GM12864 (cell line): Measurements from ENCODE around the gene GYS1.

Experiments
- DNase-seq: peaks from one replicate; pipeline ENCODE4 v3.0.0-alpha.2; 2011; ENCODE audit warnings: low read depth
- H3K4me3 ChIP-seq: 2 replicates; pipeline ENCODE4 v1.5.1; 2011; ENCODE audit warnings: mild to moderate bottlenecking, low read depth, low read length, control low read depth
- CTCF ChIP-seq: IDR thresholded peaks from 2 replicates; pipeline ENCODE4 v1.5.1; 2011; ENCODE audit warnings: low read depth, mild to moderate bottlenecking, moderate library complexity, low read length, control low read depth, inconsistent platforms; ENCODE audit errors: missing control alignments

Gene GYS1

GRCh38 chr19:48946463-48947257 is 46.4 kb downstream of the GYS1 start:
- no peak for DNase-seq
- H3K4me3 ChIP-seq, result no peak overlapping the region
- TF ChIP-seq CTCF, result no peak

GRCh38 chr19:48945817-48946216 is 47.3 kb downstream of the GYS1 start:
- no peak for DNase-seq
- no peak for TF ChIP-seq CTCF
- H3K4me3 ChIP-seq, result no peak overlapping the region

GRCh38 chr19:48945415-48945814 is 47.7 kb downstream of the GYS1 start:
- no peak for DNase-seq
- no peak for TF ChIP-seq CTCF
- H3K4me3 ChIP-seq, result no peak overlapping the region

- no peak for DNase-seq
- H3K4me3 ChIP-seq, result no peak overlapping the region
- TF ChIP-seq CTCF, result no peak
These were observed 50.0 kb downstream of the GYS1 start for GRCh38 chr19:48943081-48943480.

- DNase-seq, result no peak
- TF ChIP-seq CTCF, result no peak
- H3K4me3 ChIP-seq, result no peak overlapping the region
These were observed 52.2 kb downstream of the GYS1 start for GRCh38 chr19:48940902-48941301.

- no peak overlapping the region for H3K4me3 ChIP-seq
- no peak for DNase-seq
- TF ChIP-seq CTCF, result no peak
These were observed 54.9 kb downstream of the GYS1 start for GRCh38 chr19:48938256-48938655.

GRCh38 chr19:48935864-48936263 is 57.2 kb downstream of the GYS1 start:
- TF ChIP-seq CTCF, result no peak
- DNase-seq, result no peak

More at GRCh38 chr19:48935864-48936263, 57.2 kb downstream of the GYS1 start:
- no peak overlapping the region for H3K4me3 ChIP-seq
